ENCODE results near the gene IMP4.
A peak's percentile ranks its signal among the peaks of the same experiment; 100 is the strongest.

IMP4 gene

DNA sequence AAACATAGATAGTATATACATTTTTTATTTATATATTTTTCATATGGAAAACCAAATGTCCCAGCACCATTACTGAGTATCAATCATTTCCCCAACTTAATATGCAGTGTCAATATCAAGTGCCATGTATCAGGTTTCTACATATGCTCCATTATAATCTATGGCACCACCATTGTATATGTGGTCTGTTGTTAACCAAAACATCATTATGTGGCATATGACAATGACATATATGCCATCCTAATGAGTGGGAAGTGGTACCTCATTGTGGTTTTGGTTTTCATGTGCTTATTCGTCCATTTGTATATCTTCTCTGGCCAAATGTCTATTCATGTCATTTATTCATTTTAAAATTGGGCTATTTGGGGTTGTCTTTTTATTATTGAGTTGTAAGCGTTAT is 22.4 kb downstream of the IMP4 start:
- FAIRE-seq (no peak), DNase-seq (ENCODE audit: insufficient read length, low spot score) (no peak)
- TF ChIP-seq PAX5 (IDR thresholded peaks at IDR 0.05; ENCODE audit: insufficient read depth, low read length, severe bottlenecking) (no peak), POLR2A (IDR thresholded peaks at IDR 0.05; ENCODE audit: low read depth, low read length) (no peak), TAF1 (IDR thresholded peaks at IDR 0.05; ENCODE audit: low read depth, low read length) (no peak), POU2F2 (IDR thresholded peaks at IDR 0.05; ENCODE audit: low read depth, low read length) (no peak), POLR2AphosphoS5 (IDR thresholded peaks at IDR 0.05; ENCODE audit: low read depth, low read length) (no peak), SPI1 (IDR thresholded peaks at IDR 0.05; ENCODE audit: low read depth, low read length) (no peak)

- no peak for TF ChIP-seq PAX5 (IDR thresholded peaks at IDR 0.05; ENCODE audit: insufficient read depth, low read length, severe bottlenecking)
- no peak for TF ChIP-seq POLR2A (IDR thresholded peaks at IDR 0.05; ENCODE audit: low read depth, low read length)
- no peak for TF ChIP-seq TAF1 (IDR thresholded peaks at IDR 0.05; ENCODE audit: low read depth, low read length)
- TF ChIP-seq SPI1 (IDR thresholded peaks at IDR 0.05; ENCODE audit: low read depth, low read length) = no peak
- TF ChIP-seq POLR2AphosphoS5 (IDR thresholded peaks at IDR 0.05; ENCODE audit: low read depth, low read length) = no peak
- TF ChIP-seq POU2F2 (IDR thresholded peaks at IDR 0.05; ENCODE audit: low read depth, low read length) = no peak
- no peak for FAIRE-seq
- DNase-seq (ENCODE audit: insufficient read length, low spot score) = no peak
These were observed 23.3 kb downstream of the IMP4 start for GRCh38 chr2:130365963-130366362.

- TF ChIP-seq PAX5 (IDR thresholded peaks at IDR 0.05; ENCODE audit: insufficient read depth, low read length, severe bottlenecking) (no peak), POLR2AphosphoS5 (IDR thresholded peaks at IDR 0.05; ENCODE audit: low read depth, low read length) (no peak)
- FAIRE-seq (no peak), DNase-seq (ENCODE audit: insufficient read length, low spot score) (no peak)
These were observed 24.0 kb downstream of the IMP4 start for GRCh38 chr2:130366720-130367119.

DNA sequence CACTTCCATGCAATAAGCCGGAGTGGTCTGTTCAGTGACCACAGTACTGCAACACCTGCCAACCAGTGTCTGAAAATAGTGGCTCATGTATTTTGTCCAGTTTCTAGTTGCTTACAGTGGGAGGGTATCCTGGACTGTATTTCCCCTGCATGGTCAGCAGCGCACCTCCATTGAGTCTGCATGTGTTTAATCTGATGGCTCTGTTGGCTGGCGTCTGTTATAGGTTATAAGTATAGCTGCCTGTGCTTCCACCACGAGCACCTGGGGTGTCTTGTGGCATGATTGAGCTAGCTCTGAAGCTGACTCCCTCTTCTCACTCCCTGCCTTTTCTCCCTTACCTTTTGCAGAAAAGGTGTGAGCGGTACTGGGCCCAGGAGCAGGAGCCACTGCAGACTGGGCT is 26.1 kb downstream of the IMP4 start:
- TF ChIP-seq TAF1 (IDR thresholded peaks at IDR 0.05; ENCODE audit: low read depth, low read length) (no peak), POLR2A (IDR thresholded peaks at IDR 0.05; ENCODE audit: low read depth, low read length) (no peak)
- no peak for FAIRE-seq

DNA sequence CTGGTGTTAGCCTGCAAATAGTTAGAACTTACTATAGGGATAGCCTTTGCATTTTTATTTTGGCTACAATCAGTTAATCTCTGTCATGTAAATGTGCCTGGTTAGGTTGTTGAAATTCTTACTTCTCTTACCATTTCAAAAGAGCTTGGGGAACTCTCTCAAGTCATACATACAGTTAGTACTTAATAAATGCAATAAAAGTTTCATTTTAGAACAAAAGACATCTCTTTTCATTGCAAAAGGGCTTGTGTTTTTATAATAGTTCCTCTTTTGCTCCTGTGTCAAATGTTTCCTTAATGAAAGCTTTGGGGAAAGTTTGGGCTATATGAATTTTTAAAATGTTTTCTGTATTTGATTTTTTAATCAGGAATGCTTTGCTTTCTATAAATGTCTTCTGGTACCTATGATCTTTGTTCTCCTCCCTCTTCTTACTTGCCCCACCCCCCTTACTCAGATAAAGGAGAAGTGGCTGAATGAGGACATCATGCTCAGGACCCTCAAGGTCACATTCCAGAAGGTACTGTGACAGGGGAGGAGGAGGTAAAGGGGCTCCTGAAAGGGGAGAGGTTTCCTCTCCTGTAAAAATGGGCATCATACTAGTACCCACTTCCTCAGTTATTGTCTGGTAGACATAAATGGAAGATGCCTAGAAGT is 26.7 kb downstream of the IMP4 start:
- no peak for TF ChIP-seq POLR2A (IDR thresholded peaks at IDR 0.05; ENCODE audit: low read depth, low read length)
- TF ChIP-seq SPI1 (IDR thresholded peaks at IDR 0.05; ENCODE audit: low read depth, low read length) = 0 out of 2 replicates have a peak, but pooled peaks have one; percentile 3
- TF ChIP-seq POLR2AphosphoS5 (IDR thresholded peaks at IDR 0.05; ENCODE audit: low read depth, low read length) = no peak
- DNase-seq (ENCODE audit: insufficient read length, low spot score) (no peak), FAIRE-seq (no peak)

More for the DNA sequence above, 26.1 kb downstream of the IMP4 start:
- no peak for DNase-seq (ENCODE audit: insufficient read length, low spot score)

DNA sequence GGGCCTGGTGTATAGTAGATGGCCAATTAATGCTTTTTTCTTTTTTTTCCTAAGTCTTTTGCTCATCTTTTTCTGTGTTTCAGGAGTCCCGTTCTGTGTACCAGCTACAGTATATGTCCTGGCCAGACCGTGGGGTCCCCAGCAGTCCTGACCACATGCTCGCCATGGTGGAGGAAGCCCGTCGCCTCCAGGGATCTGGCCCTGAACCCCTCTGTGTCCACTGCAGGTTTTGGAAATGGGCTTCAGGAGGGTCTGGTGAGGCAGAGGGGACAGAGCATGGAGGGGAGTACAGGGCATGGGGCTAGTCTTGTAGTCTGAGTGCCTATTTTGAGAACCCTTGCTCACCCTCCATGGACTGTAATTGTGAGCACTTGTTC is 27.3 kb downstream of the IMP4 start:
- DNase-seq (ENCODE audit: insufficient read length, low spot score) = no peak
- no peak for FAIRE-seq
- TF ChIP-seq POLR2AphosphoS5 (IDR thresholded peaks at IDR 0.05; ENCODE audit: low read depth, low read length) (no peak), SPI1 (IDR thresholded peaks at IDR 0.05; ENCODE audit: low read depth, low read length) (no peak), TAF1 (IDR thresholded peaks at IDR 0.05; ENCODE audit: low read depth, low read length) (no peak), PAX5 (IDR thresholded peaks at IDR 0.05; ENCODE audit: insufficient read depth, low read length, severe bottlenecking) (no peak), POLR2A (IDR thresholded peaks at IDR 0.05; ENCODE audit: low read depth, low read length) (no peak), POU2F2 (IDR thresholded peaks at IDR 0.05; ENCODE audit: low read depth, low read length) (no peak)

DNA sequence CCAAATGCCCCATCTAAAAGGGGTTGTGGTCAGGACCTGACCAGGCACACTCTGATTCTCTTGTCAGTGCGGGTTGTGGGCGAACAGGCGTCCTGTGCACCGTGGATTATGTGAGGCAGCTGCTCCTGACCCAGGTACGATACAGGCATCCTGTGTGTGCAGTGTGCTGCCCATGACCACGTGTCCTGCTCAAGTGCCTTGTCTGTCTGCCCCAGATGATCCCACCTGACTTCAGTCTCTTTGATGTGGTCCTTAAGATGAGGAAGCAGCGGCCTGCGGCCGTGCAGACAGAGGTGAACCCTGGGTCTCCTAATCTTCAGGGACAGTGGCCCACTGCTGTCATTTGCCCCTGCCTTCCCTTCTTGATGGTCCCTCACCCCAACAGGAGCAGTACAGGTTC is 27.8 kb downstream of the IMP4 start:
- FAIRE-seq = peak; percentile 68
- no peak for DNase-seq (ENCODE audit: insufficient read length, low spot score)

DNA sequence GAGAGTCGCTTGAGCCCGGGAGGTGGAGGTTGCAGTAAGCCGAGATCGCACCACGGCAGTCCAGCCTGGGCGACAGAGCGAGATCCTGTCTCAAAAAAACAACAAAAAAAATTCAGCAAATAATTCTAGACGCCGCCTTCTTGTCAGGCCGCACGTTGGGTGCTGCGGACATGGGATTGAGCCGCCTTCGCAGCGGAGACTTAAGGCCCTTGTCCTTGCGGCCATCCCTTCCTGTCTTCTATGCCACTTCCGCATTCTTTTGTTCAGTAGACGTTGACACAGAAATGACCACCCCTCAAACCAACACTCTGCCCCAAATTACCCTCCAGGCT is 29.0 kb downstream of the IMP4 start:
- FAIRE-seq (peak; percentile 90), DNase-seq (ENCODE audit: insufficient read length, low spot score) (no peak)
- TF ChIP-seq TAF1 (IDR thresholded peaks at IDR 0.05; ENCODE audit: low read depth, low read length) (no peak), SPI1 (IDR thresholded peaks at IDR 0.05; ENCODE audit: low read depth, low read length) (no peak; the same call in 1 of the 2 replicates), POLR2A (IDR thresholded peaks at IDR 0.05; ENCODE audit: low read depth, low read length) (no peak), POU2F2 (IDR thresholded peaks at IDR 0.05; ENCODE audit: low read depth, low read length) (no peak), PAX5 (IDR thresholded peaks at IDR 0.05; ENCODE audit: insufficient read depth, low read length, severe bottlenecking) (no peak), POLR2AphosphoS5 (IDR thresholded peaks at IDR 0.05; ENCODE audit: low read depth, low read length) (no peak)

More for the DNA sequence above, 27.8 kb downstream of the IMP4 start:
- TF ChIP-seq POU2F2 (IDR thresholded peaks at IDR 0.05; ENCODE audit: low read depth, low read length) = no peak
- TF ChIP-seq TAF1 (IDR thresholded peaks at IDR 0.05; ENCODE audit: low read depth, low read length) = no peak
- TF ChIP-seq SPI1 (IDR thresholded peaks at IDR 0.05; ENCODE audit: low read depth, low read length) = 0 out of 2 replicates have a peak, but pooled peaks have one; percentile 18

GRCh38 chr2:130372055-130372832 is 29.5 kb downstream of the IMP4 start:
- no peak; the same call in 1 of the 2 replicates for TF ChIP-seq POU2F2 (IDR thresholded peaks at IDR 0.05; ENCODE audit: low read depth, low read length)
- TF ChIP-seq SPI1 (IDR thresholded peaks at IDR 0.05; ENCODE audit: low read depth, low read length) = peak; percentile 92
- peak; percentile 69; the same call in 1 of the 2 replicates for TF ChIP-seq TAF1 (IDR thresholded peaks at IDR 0.05; ENCODE audit: low read depth, low read length)
- peak; percentile 77 for TF ChIP-seq POLR2A (IDR thresholded peaks at IDR 0.05; ENCODE audit: low read depth, low read length)
- TF ChIP-seq PAX5 (IDR thresholded peaks at IDR 0.05; ENCODE audit: insufficient read depth, low read length, severe bottlenecking) = no peak
- peak; percentile 60; the same call in 1 of the 2 replicates for TF ChIP-seq POLR2AphosphoS5 (IDR thresholded peaks at IDR 0.05; ENCODE audit: low read depth, low read length)
- DNase-seq (ENCODE audit: insufficient read length, low spot score) (peak; percentile 79), FAIRE-seq (peak; percentile 86)
